ENCODE results near the gene RNF220. TPM values are rescaled to one million over a fixed set of nuclear protein-coding genes. Genes with fewer than 3 reads are reported as not detected.

RNF220 gene
- total and polyA plus RNA-seq, 2 of the 4 experiments (the other 2 are of a cell fraction), result 71.8 to 77.1 TPM

- BruUV-seq (replicated peaks), result no TSS peak
- CTCF ChIA-PET, result interaction anchor here (0.5 to 1.3 kb wide), 3 partner anchors 22 to 739 kb away, joined by 3 to 5 read pairs (median 3); no protein-coding TSS in a partner anchor
- dilution Hi-C loops (cut with HindIII; ENCODE audit: low sequenced_read_pairs, unreplicated experiment), result no loop called here
- TF ChIP-seq MXI1 (IDR thresholded peaks at IDR 0.05; ENCODE audit: borderline replicate concordance, low read depth, low read length) (peak; percentile 59; the same call in 1 of the 2 replicates), MAZ (IDR thresholded peaks at IDR 0.05; ENCODE audit: borderline replicate concordance, low read depth, low read length) (peak; percentile 68; the same call in 1 of the 2 replicates), RAD21 (IDR thresholded peaks at IDR 0.05; ENCODE audit: low read length) (no peak), POLR2A (IDR thresholded peaks at IDR 0.05; ENCODE audit: low read depth, low read length) (peak; percentile 81), BHLHE40 (IDR thresholded peaks at IDR 0.05; ENCODE audit: low read depth, low read length) (peak; percentile 82), RCOR1 (IDR thresholded peaks at IDR 0.05; ENCODE audit: insufficient replicate concordance, low read length) (no peak), MAFK (IDR thresholded peaks at IDR 0.05; ENCODE audit: low read depth, low read length) (no peak), CEBPB (IDR thresholded peaks at IDR 0.05; ENCODE audit: low read depth, low read length) (no peak), NFE2L2 (IDR thresholded peaks at IDR 0.05; ENCODE audit: low read depth, low read length) (no peak), CHD1 (IDR thresholded peaks at IDR 0.05; ENCODE audit: low read depth, low read length) (no peak), SMC3 (IDR thresholded peaks at IDR 0.05; ENCODE audit: low read depth, low read length) (no peak), RFX5 (IDR thresholded peaks at IDR 0.05; ENCODE audit: low read depth, low read length) (peak; percentile 66)
- TF ChIP-seq, protein P1, sequence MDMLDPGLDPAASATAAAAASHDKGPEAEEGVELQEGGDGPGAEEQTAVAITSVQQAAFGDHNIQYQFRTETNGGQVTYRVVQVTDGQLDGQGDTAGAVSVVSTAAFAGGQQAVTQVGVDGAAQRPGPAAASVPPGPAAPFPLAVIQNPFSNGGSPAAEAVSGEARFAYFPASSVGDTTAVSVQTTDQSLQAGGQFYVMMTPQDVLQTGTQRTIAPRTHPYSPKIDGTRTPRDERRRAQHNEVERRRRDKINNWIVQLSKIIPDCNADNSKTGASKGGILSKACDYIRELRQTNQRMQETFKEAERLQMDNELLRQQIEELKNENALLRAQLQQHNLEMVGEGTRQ (IDR thresholded peaks at IDR 0.05; ENCODE audit: low read depth, low read length), result no peak
- TF ChIP-seq, protein P2, sequence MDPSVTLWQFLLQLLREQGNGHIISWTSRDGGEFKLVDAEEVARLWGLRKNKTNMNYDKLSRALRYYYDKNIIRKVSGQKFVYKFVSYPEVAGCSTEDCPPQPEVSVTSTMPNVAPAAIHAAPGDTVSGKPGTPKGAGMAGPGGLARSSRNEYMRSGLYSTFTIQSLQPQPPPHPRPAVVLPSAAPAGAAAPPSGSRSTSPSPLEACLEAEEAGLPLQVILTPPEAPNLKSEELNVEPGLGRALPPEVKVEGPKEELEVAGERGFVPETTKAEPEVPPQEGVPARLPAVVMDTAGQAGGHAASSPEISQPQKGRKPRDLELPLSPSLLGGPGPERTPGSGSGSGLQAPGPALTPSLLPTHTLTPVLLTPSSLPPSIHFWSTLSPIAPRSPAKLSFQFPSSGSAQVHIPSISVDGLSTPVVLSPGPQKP (IDR thresholded peaks at IDR 0.05; ENCODE audit: borderline replicate concordance, low read depth, low read length), result no peak
Measured at GRCh38 chr1:44674113-44675000, 269.3 kb downstream of the RNF220 start, which contains the start of the genes ARMH1 and TMEM53. TSS of gene ARMH1 (plus strand) at chr1:44674714. CDS start at chr1:44689698, 14,984 bp downstream. TSS of gene TMEM53 (minus strand) at chr1:44674481. CDS start at chr1:44674391, 90 bp downstream.

More at GRCh38 chr1:44674113-44675000, 269.3 kb downstream of the RNF220 start, which contains the start of the genes ARMH1 and TMEM53:
- H2BK15ac ChIP-seq (ENCODE audit: low read depth, low read length), result peak within 1 kb of the TSS; percentile 69; the same call in 2 of the 3 replicates
- H3K4me1 ChIP-seq (ENCODE audit: control insufficient read depth, insufficient read depth, low read length), result peaks cover 6% of the 10 kb centered on the region
- H2BK20ac ChIP-seq (ENCODE audit: low read depth, low read length), result peak within 1 kb of the TSS; percentile 35; the same call in 1 of the 2 replicates
- peak within 1 kb of the TSS; percentile 79 for H3K4me3 ChIP-seq (ENCODE audit: insufficient read depth, low read depth, low read length)
- peak within 1 kb of the TSS; percentile 79 for H3K14ac ChIP-seq (replicated peaks; ENCODE audit: low read depth, low read length)
- in situ Hi-C loops (cut with MboI; ENCODE audit: low sequenced_read_pairs), result no loop called here
- peak within 1 kb of the TSS; percentile 73 for H3K18ac ChIP-seq (ENCODE audit: low read depth, low read length)
- 2% methylated on average over 10 of the region's 56 CpGs; no CpG with 5 or more reads in 1 of the 2 experiments for WGBS, 2 experiments (ENCODE audit: extremely low coverage in 2 of 2, insufficient read length in 1 of 2)
- peak within 1 kb of the TSS; percentile 77; the same call in 1 of the 2 replicates for H3K23ac ChIP-seq (ENCODE audit: low read depth, low read length)
- H3K4me2 ChIP-seq (ENCODE audit: low read depth, low read length), result peak within 1 kb of the TSS; percentile 86
- H2AFZ ChIP-seq (replicated peaks; ENCODE audit: low read length, poor library complexity), result peak within 1 kb of the TSS; percentile 98
- no peaks in the 10 kb centered on the region for H4K20me1 ChIP-seq (ENCODE audit: insufficient read depth, low read length)
- POLR2A ChIA-PET (ENCODE audit: unreplicated experiment), result interaction anchor here (0.6 kb wide), 1 partner anchor 1562 kb away, joined by 3 read pairs; no protein-coding TSS in a partner anchor
- H3K9me3 ChIP-seq (ENCODE audit: control insufficient read depth, insufficient read depth, low read length), result no peaks in the 10 kb centered on the region
- H4K8ac ChIP-seq (ENCODE audit: low read depth in 2 of 2, low read length in 2 of 2), result peak within 1 kb of the TSS; percentile 97 to 98
- H4K91ac ChIP-seq (ENCODE audit: insufficient read depth, low read depth, low read length), result peak within 1 kb of the TSS; percentile 80
- H3K9ac ChIP-seq (ENCODE audit: low read depth, low read length), result peak within 1 kb of the TSS; percentile 70
- peaks cover 6% of the 10 kb centered on the region for H3K9me1 ChIP-seq (ENCODE audit: insufficient read depth, low read length)
- peaks cover 5 to 10% of the 10 kb centered on the region in 2 experiments; a peak in 2 of 4 replicates for H3K79me1 ChIP-seq (ENCODE audit: low read depth in 1 of 2, low read length in 2 of 2)
- ATAC-seq (ENCODE audit: low read depth) (peak; percentile 95), DNase-seq (peak; percentile 98)
- H2AK9ac ChIP-seq (replicated peaks; ENCODE audit: low read depth, low read length, poor library complexity), result peak within 1 kb of the TSS; percentile 93
- H2AK5ac ChIP-seq (ENCODE audit: low read depth, low read length), result peak within 1 kb of the TSS; percentile 84
- peak within 1 kb of the TSS; percentile 86 for H3K27ac ChIP-seq (ENCODE audit: insufficient read depth, low read length)
- peak within 1 kb of the TSS; percentile 92 for H3K4ac ChIP-seq (ENCODE audit: low read depth, low read length)
- H2BK120ac ChIP-seq (ENCODE audit: low read depth, low read length), result peak within 1 kb of the TSS; percentile 81
- peak within 1 kb of the TSS; percentile 42; the same call in 1 of the 2 replicates for H3K56ac ChIP-seq (ENCODE audit: extremely low read depth, insufficient read depth, low read length)
- no peaks in the 10 kb centered on the region for H3K27me3 ChIP-seq (ENCODE audit: control insufficient read depth, insufficient read depth, low read length)
- peak within 1 kb of the TSS; percentile 77 for H2BK5ac ChIP-seq (ENCODE audit: low read depth, low read length, poor library complexity, severe bottlenecking)
- no peaks in the 10 kb centered on the region for H3K36me3 ChIP-seq (ENCODE audit: control insufficient read depth, insufficient read depth, low read length)
- peak within 1 kb of the TSS; percentile 79 for H4K5ac ChIP-seq (ENCODE audit: low read depth, low read length)
- intact Hi-C loops (cut with micrococcal nuclease), result no loop called here
